ENCODE results near the gene PSME1.

Gene PSME1

DNA sequence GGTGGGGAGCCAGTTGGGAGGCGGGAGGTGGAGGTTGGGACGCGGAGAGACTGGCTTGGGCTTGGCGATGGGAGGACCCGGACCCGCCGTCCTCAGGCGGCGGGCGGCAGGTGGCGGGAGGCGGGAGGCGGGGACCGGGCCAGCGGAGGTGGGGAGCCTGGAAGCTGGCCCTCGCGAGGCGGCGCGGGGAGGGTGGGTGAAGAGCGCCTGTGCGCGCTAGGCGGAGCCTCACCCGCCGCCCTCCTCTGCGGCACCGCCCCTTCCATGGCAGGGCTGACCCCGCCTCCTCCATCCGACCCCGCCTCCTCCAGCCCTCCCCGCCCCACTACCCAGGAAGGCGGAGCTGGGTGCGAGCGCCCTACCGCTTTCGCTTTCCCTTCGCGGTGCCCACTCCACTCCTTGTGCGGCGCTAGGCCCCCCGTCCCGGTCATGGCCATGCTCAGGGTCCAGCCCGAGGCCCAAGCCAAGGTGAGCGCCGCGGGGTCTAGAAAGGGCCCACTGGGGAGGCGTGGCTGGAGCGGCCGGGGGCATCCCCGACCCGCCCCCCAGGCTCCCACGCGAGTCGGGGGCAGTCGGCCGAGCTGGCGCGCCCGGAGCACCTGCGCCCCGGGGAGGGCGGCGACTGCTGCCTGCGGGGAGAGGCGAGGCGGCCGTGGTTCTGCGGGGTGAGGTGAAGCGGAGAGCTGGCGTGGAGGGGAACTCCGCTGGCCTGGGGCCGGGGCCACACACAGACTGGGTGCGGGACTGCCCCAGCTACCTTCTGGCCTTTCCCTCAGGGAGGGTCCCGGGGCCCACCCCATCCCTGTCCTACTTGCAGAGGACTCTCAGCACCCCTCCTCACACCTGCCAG is at the start of gene PSME1:
Gene PSME1 (plus strand): TSS at position 361 of the 850 bp plus-strand sequence. CDS start 69 bp downstream, at position 430.
- peak; percentile 89 to 94 for DNase-seq (ENCODE audit: low read depth in 2 of 2)

DNA sequence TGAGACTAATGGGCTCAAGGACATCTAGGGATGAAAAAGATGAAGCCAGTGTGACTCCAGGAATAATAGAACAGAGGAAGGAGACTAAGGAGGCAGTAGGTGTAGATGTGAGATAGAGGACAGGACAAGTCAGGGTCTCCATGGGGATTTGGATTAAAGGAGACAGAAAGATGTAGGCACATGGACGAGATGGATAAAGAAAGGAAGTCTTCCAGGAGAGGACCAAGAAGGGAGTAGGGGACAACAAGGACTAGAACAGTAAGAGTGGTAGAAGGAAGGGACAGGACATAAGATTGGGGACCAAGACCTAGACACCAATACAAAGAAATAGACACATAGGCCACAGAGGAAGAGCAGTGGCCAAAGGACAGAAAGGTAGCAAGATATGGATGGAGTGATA is 49.0 kb upstream of the PSME1 start:
- DNase-seq (ENCODE audit: low read depth in 2 of 2) = no peak

DNA sequence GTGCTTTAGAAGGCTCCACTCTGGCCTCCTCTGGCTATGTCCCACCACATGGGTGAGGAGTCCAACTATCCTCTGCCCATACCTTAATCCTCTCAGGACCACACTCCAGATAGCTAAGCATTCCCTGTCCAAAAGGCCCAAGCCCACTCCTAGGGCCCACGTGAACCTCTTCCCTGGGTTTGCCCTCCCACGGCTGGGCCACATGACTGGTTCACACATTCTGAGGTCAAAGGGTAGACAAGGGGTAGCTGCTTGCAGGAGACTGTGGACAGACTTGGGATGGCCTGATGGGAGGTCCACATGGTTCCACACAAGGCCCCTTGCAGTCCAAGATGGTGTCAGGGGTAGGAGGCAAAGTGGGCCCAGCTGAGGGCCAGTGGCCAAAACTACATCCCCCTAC is 47.9 kb upstream of the PSME1 start:
- DNase-seq (ENCODE audit: low read depth in 2 of 2) = no peak

DNA sequence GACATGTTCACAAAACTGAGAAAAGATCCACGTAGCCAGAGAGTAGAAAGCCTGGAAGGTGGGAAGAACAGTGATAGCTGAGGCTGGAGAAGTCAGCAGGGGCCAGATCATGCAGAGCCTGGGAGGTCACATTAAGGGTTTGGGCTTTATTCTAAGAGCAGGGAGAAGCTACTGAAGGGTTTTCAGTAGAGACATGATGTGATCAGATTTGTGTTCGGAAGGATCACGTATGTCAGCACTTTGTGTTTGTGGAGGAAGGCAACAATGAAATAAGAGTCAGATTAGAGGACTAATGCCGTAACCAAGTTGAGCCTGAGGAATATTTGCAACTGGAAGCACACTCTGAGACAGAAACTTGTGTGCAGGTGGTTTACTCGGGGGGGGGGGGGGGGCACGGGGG is 46.1 kb upstream of the PSME1 start:
- no peak for DNase-seq (ENCODE audit: low read depth in 2 of 2)

DNA sequence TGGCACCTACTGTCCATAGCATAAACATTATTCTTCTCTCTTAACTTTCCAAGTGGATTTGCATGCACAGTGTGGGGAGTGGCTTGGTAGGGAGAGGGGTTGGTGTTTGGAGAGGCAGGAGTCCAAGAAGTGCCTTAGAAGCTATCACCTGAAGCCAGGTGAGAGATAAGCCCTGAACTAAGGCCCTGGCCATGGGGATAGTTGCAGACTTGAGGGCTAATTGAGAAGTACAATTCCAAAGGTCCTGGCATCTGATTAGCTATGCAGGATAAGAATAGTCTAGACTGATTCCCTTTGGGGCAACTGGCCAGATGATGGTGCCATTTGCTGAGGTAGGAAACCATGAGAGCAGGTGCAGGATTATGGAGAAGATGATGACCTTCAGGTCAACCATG is 43.9 kb upstream of the PSME1 start:
- no peak for DNase-seq (ENCODE audit: low read depth in 2 of 2)

DNA sequence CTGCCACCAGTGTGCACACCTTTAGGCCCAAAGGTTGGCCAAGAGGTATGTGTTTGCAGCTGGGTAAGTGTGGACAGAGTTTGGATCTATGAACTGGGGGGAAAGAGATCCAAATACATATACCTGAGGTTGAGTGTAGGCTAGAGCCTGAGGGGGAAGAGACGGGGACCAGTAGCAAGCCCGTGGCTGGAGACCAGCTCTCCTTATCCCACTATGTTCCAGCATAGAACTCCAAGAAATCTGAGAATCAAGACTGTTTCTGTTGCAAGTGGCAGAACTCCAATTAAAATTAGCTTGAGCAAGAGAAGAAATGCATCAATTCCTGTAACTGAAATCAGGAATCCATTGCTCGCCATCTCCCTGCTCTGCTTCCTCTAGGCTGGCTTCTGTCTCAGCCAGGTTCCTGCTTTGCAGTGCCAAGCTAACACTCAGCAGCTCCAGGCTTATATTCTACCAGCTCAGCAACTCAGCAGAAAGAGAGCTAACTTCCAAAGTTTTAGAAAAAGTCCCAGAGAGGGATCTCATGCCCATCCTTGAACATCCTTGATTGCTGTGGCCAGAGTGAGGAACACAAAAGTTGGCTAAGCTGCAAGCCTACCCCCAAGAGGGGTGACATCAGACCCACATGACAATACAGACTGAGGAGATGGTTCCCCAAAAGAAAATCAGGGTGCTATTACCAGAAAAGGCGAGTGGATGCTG is 43.3 kb upstream of the PSME1 start:
- DNase-seq (ENCODE audit: low read depth in 2 of 2) = no peak

DNA sequence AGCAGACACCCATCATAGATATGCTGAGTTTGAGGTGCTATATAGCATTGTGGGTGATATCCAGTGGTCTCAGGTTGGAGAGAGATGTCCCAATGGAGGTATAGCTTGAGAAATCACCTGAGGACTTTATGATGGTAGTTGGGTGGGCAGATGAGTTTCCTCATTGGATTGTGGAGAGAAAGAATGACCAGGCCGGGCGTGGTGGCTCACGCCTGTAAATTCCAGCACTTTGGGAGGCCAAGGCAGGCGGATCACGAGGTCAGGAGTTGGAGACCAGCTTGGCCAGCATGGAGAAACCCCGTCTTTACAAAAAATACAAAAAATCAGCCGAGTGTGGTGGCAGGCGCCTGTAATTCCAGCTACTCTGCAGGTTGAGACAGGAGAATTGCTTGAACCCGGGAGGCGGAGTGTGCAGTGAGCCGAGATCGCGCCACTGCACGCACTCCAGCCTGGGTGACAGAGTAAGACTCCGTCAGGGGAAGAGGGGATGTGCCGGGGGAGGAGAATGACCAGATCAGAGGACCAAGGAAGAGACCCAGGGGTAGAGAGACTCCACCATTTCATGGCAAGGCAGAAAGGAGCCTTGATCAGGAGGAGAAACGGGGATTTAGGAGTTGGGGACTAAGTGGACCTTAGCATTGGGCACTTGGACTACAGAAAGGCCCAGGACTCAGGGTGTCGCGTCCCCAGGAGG is 42.6 kb upstream of the PSME1 start:
- DNase-seq (ENCODE audit: low read depth in 2 of 2) = no peak

DNA sequence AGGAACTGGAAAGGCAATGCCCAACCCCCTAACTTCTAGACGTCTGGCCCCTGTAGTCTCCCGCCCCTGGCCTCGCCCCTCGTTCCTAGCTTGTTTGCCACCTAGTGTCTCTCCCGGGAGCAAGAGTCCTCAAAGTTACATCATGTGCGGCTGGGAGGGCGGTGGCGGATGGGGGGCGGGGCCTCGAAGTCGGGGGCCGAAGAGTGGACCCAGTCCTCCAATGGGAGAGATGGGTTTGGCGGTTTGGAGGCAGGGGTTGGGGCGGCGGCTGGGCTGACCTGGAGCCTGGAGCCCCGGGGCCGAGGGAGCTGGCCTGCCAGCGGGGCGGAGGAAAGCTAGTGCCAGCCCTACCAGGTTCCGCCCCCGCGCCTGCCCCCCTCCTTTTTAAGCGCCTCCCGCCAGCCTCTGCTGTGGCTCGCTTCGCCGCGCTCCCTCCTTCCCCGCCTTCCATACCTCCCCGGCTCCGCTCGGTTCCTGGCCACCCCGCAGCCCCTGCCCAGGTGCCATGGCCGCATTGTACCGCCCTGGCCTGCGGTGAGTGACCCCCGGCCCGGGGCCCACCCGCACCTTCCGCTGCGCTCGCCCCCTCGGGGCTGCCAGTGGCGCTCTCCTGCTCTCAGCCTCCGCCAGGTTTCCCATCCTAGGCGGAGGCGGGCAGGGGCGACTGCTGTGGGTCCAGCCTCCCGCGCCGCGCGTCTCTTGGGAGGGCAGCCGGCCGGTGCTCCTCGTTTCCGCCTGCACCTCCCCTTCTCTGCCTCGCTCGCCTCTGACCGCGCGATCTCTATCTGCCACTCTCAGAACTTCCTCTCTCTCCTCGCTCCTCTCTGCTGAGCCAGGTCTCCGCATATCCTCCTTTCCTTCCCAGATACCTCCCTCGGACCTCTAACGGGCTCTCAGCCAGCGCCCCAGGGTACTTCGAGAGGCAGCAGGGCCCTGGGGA is 41.8 kb upstream of the PSME1 start, which contains the start of gene PCK2:
Gene PCK2 (plus strand): TSS at position 411 of the 940 bp plus-strand sequence. CDS start 95 bp downstream, at position 506.
- DNase-seq (ENCODE audit: low read depth in 2 of 2) = peak in 1 of 2 donors; percentile 82

DNA sequence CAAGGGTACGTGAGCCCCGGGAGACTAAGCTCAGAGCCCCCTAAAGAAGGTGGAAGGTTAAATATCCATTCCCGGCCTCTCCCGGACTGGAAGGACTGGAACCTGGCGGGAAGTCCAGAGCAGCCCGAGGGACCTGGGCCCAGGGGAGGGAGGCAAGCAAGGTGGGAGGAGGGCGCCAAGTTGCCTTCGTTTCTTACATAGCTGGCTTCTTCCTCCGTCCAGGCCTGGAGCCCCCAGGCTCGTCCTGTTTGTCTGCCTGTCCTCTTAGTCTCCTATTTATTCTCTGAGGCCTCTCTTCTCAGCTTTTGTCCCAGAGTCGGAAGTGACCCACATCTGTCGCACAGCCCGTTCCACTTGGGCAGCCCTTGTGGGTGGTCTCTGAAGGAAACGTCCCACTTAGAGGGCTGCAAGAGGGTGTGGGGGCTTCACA is 41.1 kb upstream of the PSME1 start:
- no peak for DNase-seq (ENCODE audit: low read depth in 2 of 2)

DNA sequence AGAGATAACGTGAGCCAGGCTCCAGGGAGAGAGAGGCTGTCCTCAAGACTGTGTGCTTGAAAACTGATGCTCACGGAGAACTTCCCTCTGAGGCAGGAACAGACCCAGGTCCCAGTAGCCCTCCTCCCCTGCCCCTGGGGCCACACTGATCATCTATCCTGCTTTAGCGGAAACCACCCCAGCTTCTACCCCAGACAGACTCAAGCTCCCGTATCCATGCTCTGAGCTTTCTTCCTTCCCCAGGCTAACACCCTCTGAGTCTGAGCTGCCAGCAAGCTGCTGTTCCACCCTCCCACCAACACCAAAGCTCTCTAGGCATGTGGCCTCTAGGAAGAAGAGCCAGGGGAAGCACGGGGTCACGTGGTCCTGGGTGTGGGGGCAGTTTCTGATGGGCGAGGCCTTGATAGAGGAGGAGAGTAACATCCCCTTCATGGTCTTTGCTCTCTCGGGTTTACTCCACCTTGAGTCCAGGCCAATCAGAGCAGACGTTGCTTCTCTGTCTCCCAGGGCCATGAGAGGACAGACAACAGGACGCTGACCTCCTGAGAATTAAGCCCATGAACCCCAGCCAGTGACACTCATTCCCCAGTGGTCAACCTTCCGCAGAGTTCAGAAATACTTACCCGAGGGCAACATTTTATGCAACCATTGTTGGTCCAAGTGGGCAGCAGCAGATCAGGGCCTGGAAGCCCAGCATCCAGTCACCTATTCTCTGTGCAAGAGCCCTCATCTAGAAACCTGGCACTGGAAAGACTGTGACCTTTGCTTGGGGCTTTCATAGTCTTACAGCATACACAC is 40.5 kb upstream of the PSME1 start:
- peak in 1 of 2 donors; percentile 39 for DNase-seq (ENCODE audit: low read depth in 2 of 2)

DNA sequence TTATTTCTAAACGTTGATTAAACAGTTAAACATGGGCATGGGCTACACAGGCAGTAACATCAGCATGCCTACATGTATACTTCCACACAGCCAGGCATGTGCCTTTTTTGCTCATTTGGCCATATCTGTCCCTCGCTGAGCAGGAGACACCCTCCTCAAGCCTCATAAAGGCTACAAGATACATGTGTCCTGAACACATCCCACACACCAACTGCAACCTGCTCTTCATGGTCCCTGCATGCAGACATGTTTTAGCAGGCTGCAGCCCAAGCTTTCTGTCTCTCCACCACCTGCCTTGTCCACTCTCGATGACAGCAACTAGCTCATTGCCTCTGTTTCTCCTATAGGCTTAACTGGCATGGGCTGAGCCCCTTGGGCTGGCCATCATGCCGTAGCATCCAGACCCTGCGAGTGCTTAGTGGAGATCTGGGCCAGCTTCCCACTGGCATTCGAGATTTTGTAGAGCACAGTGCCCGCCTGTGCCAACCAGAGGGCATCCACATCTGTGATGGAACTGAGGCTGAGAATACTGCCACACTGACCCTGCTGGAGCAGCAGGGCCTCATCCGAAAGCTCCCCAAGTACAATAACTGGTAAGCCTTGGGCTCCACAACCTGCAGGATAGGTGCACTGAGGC is 39.3 kb upstream of the PSME1 start:
- DNase-seq (ENCODE audit: low read depth in 2 of 2) = no peak

DNA sequence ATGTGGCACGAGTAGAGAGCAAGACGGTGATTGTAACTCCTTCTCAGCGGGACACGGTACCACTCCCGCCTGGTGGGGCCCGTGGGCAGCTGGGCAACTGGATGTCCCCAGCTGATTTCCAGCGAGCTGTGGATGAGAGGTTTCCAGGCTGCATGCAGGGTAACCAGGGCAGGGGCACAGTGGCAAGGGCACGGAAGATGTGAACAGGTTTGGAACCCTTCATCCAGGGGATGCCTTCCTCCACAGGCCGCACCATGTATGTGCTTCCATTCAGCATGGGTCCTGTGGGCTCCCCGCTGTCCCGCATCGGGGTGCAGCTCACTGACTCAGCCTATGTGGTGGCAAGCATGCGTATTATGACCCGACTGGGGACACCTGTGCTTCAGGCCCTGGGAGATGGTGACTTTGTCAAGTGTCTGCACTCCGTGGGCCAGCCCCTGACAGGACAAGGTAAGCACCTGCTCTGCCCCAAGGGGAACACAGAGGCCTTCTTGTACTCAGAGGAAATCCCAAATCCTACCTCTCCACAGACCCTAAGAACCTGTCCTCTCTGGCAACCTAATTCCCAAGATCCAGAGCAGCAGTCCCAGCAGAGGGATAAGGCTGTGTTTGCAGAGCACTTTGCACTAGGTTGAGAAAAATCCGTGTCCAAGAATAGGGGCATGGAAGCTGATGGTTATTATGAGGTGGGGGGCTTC is 37.6 kb upstream of the PSME1 start:
- DNase-seq (ENCODE audit: low read depth in 2 of 2) = no peak

DNA sequence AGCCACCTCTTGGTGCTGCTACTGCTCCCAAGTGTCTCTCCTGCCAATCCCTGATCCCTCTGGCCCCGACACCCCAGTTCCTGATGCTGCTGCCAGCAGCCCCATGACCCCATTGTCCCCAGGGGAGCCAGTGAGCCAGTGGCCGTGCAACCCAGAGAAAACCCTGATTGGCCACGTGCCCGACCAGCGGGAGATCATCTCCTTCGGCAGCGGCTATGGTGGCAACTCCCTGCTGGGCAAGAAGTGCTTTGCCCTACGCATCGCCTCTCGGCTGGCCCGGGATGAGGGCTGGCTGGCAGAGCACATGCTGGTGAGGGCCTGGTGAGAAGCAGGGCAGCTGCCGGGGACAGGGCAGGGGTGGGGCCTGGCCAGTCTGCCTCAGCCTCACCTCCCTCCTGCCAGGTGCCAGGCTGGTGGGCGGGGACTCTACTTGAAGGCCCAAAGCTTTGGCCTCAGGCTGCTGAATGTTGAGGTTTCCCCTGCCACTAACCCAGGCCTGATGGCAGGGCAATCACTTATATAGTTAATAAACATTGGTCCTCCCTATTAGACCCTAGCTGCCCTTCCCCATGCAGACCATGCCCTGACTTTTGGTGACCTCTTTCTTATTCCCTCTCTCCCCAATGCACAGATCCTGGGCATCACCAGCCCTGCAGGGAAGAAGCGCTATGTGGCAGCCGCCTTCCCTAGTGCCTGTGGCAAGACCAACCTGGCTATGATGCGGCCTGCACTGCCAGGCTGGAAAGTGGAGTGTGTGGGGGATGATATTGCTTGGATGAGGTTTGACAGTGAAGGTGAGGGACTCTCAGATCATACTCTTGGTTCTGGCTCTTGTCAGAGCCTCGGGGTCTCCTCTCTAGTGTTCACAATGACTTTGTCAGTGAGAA is 36.8 kb upstream of the PSME1 start:
- DNase-seq (ENCODE audit: low read depth in 2 of 2) = no peak

DNA sequence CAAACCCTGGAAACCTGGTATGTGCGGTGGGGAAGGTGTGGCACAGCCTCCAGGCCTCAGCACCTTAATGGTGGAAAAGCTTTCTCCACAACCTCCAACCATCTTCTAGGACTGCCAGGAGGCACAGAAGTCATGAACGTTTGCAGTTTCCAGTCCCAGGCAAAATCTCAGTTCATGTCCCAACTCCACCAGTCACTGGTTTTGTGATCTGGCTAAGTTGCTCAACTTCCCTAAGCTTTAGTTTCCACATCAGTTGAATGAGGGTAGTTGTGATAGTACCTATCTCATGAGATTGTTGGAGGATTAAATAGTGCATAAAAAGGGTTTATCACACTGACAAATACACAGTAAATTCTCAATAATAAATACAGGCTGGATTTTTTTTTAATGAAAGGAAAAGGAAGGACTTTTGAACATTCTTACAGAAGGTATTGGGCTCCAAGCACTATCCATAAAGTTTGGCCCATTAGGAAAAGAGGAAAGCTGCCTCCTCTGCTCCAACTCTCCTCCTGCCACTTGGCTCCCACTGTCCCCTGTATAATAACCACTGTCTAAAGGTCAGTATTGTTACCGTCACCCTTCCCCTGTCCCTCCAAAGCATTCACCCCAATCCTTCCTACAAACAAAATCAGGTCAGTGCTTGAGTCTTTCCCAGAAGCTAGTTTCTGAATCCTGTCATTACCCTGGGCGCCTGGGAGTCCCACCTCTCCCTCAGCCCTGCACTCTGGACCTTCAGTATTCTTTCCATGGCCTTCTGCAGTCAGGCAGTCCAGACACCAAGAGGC is 35.6 kb upstream of the PSME1 start:
- DNase-seq (ENCODE audit: low read depth in 2 of 2) = no peak

DNA sequence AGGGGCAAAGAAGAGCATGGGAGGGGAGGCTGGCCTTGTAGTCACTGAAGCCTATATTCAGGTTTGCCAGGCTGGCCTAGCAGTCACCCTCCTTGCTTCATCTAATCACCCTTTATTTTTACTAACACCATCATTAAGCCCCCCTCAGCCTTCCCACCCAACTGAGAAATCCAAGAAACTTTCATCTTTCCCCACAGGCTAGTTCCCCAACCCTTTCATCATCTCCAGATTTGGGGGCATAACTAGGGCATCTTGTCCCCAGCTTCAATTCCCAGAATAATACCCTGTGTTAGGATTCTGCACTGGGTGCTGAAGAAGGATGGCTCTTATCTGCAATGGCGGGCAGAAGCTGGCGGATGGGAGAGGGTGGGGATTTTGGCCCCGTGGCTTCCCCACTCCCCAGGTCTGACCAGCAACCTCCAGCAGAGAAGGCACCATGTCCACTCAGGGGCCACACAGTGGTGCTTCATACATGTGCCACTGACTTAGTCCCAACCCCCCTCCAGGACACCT is 35.0 kb upstream of the PSME1 start:
- DNase-seq (ENCODE audit: low read depth in 2 of 2) = no peak

DNA sequence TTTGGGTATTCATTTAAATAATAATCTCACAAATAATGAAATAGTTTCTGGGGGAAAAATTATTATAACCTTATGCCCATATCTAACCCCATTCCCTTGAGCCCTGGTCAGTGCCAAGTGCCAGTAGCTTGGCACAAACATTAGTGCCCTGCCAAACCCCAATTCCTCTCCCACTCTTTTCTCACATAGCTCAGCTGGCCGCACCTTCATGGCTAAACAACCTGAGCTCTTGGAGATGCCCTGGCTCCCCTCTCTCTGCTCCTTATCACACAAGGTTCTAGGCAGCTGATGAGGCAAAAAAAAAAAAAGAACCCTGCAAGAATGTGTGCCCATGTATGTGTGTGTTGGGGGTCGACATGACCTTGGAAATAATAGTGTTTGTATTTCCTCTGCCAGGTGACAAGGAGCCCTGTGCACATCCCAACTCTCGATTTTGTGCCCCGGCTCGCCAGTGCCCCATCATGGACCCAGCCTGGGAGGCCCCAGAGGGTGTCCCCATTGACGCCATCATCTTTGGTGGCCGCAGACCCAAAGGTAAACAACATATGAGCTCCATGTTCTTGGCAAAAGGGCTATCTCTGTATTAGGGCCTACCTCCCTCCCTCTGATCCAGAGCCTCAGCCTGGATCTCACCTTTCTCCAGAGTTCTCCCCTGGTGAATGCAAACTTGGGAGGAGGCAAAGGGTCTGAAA is 33.5 kb upstream of the PSME1 start:
- no peak for DNase-seq (ENCODE audit: low read depth in 2 of 2)

DNA sequence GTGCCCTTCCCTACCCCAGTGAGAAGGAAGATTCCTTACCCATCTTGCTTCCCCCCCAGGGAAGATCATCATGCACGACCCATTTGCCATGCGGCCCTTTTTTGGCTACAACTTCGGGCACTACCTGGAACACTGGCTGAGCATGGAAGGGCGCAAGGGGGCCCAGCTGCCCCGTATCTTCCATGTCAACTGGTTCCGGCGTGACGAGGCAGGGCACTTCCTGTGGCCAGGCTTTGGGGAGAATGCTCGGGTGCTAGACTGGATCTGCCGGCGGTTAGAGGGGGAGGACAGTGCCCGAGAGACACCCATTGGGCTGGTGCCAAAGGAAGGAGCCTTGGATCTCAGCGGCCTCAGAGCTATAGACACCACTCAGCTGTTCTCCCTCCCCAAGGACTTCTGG is 32.5 kb upstream of the PSME1 start:
- DNase-seq (ENCODE audit: low read depth in 2 of 2) = no peak
